SH-SY5Y (cell line): ENCODE results near the gene HRH1.

Experiments used
- GATA2 ChIP-seq: IDR thresholded peaks from 2 replicates; pipeline ENCODE4 v1.6.1; 2011; ENCODE audit warnings: mild to moderate bottlenecking, low read depth, low read length
- GATA3 ChIP-seq: IDR thresholded peaks from 2 replicates; pipeline ENCODE4 v1.6.1; 2011; ENCODE audit warnings: low read depth, mild to moderate bottlenecking, low read length, moderate library complexity

DNA sequence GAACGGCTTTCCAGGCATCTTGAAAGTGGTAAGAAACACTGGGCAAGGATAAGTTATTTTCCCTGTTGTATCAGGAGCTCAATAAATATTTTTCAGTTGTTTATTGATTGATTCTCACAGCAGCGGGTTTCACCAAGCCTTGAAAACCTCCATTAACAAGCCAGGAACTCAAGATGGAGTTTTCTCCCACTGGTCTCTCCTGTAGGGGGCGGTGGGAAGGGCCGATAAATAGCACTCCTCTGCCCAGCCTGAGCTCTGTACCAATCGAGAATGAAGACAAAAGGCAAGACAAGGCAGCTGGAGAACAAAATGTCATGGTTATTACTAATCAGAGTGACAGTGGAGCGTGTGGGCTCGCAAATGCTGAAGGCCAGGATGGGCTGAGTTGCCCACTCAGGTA lies 7.4 kb downstream of the HRH1 start:
- no peak for TF ChIP-seq GATA3
- TF ChIP-seq GATA2: no peak
